SU-DHL-6 (cell line): ENCODE results near the gene UBQLN1.

Source experiments
- H2AFZ ChIP-seq: fragments of 200-600 bp; sonication (generic); 2 replicates; pipeline ENCODE4 v1.6.1; 2014; ENCODE audit warnings: low read depth, mild to moderate bottlenecking, moderate library complexity, mixed read lengths, antibody characterized with exemption, low read length; ENCODE audit not compliant: severe bottlenecking
- H3F3A ChIP-seq: fragments of 200-600 bp; shearing (Covaris generic); 2 replicates; pipeline ENCODE4 v1.6.0; 2016; ENCODE audit warnings: antibody characterized with exemption, mild to moderate bottlenecking; ENCODE audit not compliant: insufficient read depth
- H3K27ac ChIP-seq: fragments of 200-600 bp; sonication (generic); 2 replicates; pipeline ENCODE4 v1.5.1; 2016; ENCODE audit warnings: low read depth, mild to moderate bottlenecking, low read length, moderate library complexity, mixed read lengths
- H3K27me3 ChIP-seq: fragments of 200-600 bp; sonication (generic), shearing (Covaris generic); 2 replicates; pipeline ENCODE4 v1.6.0; 2014; ENCODE audit warnings: mild to moderate bottlenecking, low read length
- H3K36me3 ChIP-seq: fragments of 200-600 bp; sonication (generic); 2 replicates; pipeline ENCODE4 v1.6.1; 2014; ENCODE audit warnings: mild to moderate bottlenecking, low read length, mixed read lengths
- H3K4me2 ChIP-seq: fragments of 300-600, 200-600 bp; shearing (Covaris generic), sonication (generic); 2 replicates; pipeline ENCODE4 v1.6.0; 2014; ENCODE audit warnings: low read length, low read depth, mild to moderate bottlenecking; ENCODE audit not compliant: poor library complexity, severe bottlenecking
- H3K4me3 ChIP-seq: fragments of 200-600 bp; sonication (generic); 2 replicates; pipeline ENCODE4 v1.5.1; 2014; ENCODE audit warnings: antibody characterized with exemption, low read length, mild to moderate bottlenecking, mixed read lengths; ENCODE audit not compliant: insufficient read depth, poor library complexity, severe bottlenecking
- H3K79me2 ChIP-seq: fragments of 200-600 bp; sonication (generic); 2 replicates; pipeline ENCODE4 v1.6.1; 2014; ENCODE audit warnings: mild to moderate bottlenecking, low read length, moderate library complexity; ENCODE audit not compliant: insufficient read depth
- H3K9ac ChIP-seq: fragments of 200-600 bp; sonication (generic); 2 replicates; pipeline ENCODE4 v1.7.0; 2014; ENCODE audit warnings: mild to moderate bottlenecking, low read length
- H3K9me2 ChIP-seq: fragments of 200-600 bp; sonication (generic); replicated peaks from 2 replicates; pipeline ENCODE4 v1.6.1; 2014; ENCODE audit warnings: low read length; ENCODE audit not compliant: insufficient read depth
- H3K9me3 ChIP-seq: fragments of 200-600 bp; sonication (generic); 2 replicates; pipeline ENCODE4 v1.6.1; 2014; ENCODE audit warnings: low read length, mixed read lengths; ENCODE audit not compliant: insufficient read depth
- H4K20me1 ChIP-seq: fragments of 200-600 bp; sonication (generic); 2 replicates; pipeline ENCODE4 v1.6.1; 2014; ENCODE audit warnings: low read depth, mild to moderate bottlenecking, antibody characterized with exemption, low read length, moderate library complexity, mixed read lengths
- CTCF ChIP-seq: fragments of 200-600 bp; sonication (generic); IDR thresholded peaks from one replicate; pipeline ENCODE4 v1.5.1; 2017; ENCODE audit warnings: antibody characterized with exemption, mild to moderate bottlenecking, low read length, moderate library complexity; ENCODE audit not compliant: insufficient read depth, poor library complexity, severe bottlenecking
- EZH2phosphoT487 ChIP-seq: fragments of 200-600 bp; sonication (generic), shearing (Covaris generic); conservative IDR thresholded peaks from 2 replicates; pipeline ENCODE4 v1.6.1; 2018; ENCODE audit warnings: mild to moderate bottlenecking, antibody characterized with exemption, low read length, moderate library complexity, mixed read lengths

UBQLN1 gene

GRCh38 chr9:83662933-83663332, 44.8 kb downstream of the UBQLN1 start:
- no peak overlapping the region for H3K4me3 ChIP-seq
- H3K36me3 ChIP-seq = peaks cover 42% of the 10 kb centered on the region
- no peaks in the 10 kb centered on the region for H3K79me2 ChIP-seq
- H3K4me2 ChIP-seq = no peak overlapping the region
- TF ChIP-seq CTCF = no peak
- TF ChIP-seq EZH2phosphoT487 = no peak
- H3K9me2 ChIP-seq = no peaks in the 10 kb centered on the region
- H2AFZ ChIP-seq = no peak overlapping the region
- H3K27ac ChIP-seq = no peak overlapping the region
- H3K9ac ChIP-seq = no peak overlapping the region
- no peaks in the 10 kb centered on the region for H3F3A ChIP-seq
- no peaks in the 10 kb centered on the region for H3K27me3 ChIP-seq
- H3K9me3 ChIP-seq = no peaks in the 10 kb centered on the region
- H4K20me1 ChIP-seq = no peaks in the 10 kb centered on the region

GRCh38 chr9:83656952-83657351, 50.8 kb downstream of the UBQLN1 start:
- TF ChIP-seq EZH2phosphoT487 (no peak), CTCF (no peak)
- peaks cover 32% of the 10 kb centered on the region for H3K36me3 ChIP-seq
- no peak overlapping the region for H3K9ac ChIP-seq

GRCh38 chr9:83656032-83656680, 51.6 kb downstream of the UBQLN1 start:
- Histone ChIP-seq H3K79me2 (no peaks in the 10 kb centered on the region), H3K9me3 (no peaks in the 10 kb centered on the region), H3K27ac (no peak overlapping the region), H3K4me2 (no peak overlapping the region), H3F3A (no peaks in the 10 kb centered on the region), H2AFZ (no peak overlapping the region), H3K9ac (no peak overlapping the region), H3K4me3 (no peak overlapping the region), H4K20me1 (no peaks in the 10 kb centered on the region), H3K9me2 (no peaks in the 10 kb centered on the region), H3K36me3 (peaks cover 24% of the 10 kb centered on the region), H3K27me3 (no peaks in the 10 kb centered on the region)
- TF ChIP-seq CTCF (no peak), EZH2phosphoT487 (no peak)

More at GRCh38 chr9:83656952-83657351, 50.8 kb downstream of the UBQLN1 start:
- no peaks in the 10 kb centered on the region for H3K9me3 ChIP-seq
- H3K79me2 ChIP-seq = no peaks in the 10 kb centered on the region
- no peaks in the 10 kb centered on the region for H4K20me1 ChIP-seq
- H3K27ac ChIP-seq = no peak overlapping the region
- no peak overlapping the region for H2AFZ ChIP-seq
- H3K27me3 ChIP-seq = no peaks in the 10 kb centered on the region
- no peaks in the 10 kb centered on the region for H3F3A ChIP-seq
- H3K4me2 ChIP-seq = no peak overlapping the region
- H3K4me3 ChIP-seq = no peak overlapping the region
- H3K9me2 ChIP-seq = no peaks in the 10 kb centered on the region
